ENCODE measurements around the gene PAM.
"Not testable (repeated sequence)": the region's sequence is repeated elsewhere in the genome, so short reads cannot be mapped to it uniquely, and the experiment has no call there.

Gene PAM

DNA sequence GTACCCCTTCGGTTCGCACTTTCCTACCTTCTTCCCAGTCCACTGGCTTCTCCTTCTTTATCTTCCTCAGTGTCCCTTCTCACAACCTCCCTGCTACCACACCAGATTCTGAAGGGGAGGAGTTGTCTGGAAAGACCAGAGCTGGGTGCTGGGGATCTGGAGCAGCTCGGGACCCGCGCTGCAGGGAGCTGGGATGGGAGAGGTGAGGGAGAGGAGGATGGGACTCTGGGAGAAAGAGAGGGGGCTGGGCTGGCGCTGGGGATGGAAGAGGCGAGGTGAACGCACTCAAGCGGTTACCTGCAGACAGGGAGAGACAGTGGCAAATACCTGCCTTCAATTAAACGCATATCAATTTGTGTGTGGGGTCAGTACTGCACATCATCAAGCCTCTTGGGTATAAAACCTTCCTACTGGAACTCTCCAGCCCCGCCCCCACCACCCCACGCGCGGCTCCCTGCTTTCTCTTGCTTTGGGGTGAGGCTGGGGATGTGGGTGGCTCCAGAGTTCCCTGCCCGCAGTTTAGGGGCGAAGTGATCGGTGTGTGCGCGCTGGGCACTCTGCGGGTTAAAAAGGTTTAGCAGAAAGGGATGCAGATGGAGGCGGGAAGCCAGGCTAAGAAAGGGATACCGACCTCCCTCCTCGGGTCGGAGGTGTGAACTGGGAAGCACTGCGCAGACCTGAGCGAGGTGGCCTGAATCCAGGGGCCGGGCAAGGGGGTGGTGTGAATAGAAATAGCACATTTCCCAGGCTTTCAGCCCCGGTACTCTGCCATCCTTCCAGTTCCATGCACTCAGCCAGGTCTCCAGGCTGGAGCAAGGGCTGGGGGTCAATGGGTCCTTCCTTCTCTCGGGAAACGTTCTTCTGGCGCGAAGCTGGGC is 977 bp upstream of the PAM start:
- DNase-seq = no peak

GRCh38 chr5:102755686-102756371 is 724 bp downstream of the PAM start:
- DNase-seq = peak; percentile 52

DNA sequence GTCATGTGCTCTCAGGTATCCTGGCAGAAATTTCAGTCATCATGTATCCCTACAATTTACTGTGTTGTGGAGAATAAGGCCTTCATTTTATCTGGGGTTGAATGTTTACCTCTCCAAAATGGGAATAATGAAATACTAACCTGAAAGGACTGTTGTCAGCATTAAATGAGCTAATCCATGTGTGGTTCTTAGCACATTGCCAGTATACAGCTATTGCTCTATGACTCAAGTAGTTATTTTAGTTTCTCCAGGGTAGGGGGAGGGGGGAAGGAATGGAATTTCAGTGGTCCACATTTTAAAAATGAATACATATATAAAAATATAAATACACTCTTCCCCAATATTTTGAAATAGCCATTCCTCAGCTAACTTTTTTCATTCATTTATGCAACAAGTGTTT is 3.5 kb downstream of the PAM start:
- no peak for DNase-seq

- no peak for DNase-seq
These were observed 4.2 kb downstream of the PAM start for GRCh38 chr5:102759289-102759688.

- DNase-seq = no peak
These were observed 4.6 kb downstream of the PAM start for GRCh38 chr5:102759700-102760099.

GRCh38 chr5:102760815-102761214 is 5.7 kb downstream of the PAM start:
- no peak for DNase-seq

- DNase-seq = no peak
These were observed 7.0 kb downstream of the PAM start for GRCh38 chr5:102762095-102762534.

DNA sequence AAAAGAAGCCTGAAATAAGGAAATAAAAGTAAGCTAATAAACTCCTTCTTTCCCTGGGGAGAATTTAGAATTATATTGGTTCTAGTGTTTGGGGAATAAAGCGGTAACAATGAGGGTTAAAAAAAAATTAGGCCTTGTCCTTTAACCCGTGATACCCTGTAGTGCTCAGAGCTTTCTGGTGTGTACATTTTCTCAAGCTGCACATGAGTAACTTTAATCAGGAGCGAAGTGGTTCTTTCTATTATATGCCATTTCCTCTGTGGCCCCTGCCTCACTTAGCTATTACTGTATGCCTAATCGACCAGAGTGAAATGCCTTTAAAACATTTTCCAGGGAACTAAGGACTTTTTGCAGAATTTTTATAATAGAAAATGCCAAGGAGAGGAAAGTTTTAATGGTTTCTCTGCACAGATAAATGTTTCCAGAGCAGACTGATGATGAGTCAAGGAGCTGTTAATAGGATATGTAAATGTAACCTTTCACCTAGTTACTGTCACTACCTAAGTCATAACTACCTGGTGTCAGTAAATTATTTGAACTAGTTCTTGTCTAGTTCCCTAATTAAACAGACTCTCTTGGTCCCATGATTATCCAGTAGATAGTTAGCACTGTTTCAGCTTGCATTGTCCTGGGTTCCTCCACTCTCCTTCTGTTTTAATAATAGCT is 7.6 kb downstream of the PAM start:
- DNase-seq = no peak

DNA sequence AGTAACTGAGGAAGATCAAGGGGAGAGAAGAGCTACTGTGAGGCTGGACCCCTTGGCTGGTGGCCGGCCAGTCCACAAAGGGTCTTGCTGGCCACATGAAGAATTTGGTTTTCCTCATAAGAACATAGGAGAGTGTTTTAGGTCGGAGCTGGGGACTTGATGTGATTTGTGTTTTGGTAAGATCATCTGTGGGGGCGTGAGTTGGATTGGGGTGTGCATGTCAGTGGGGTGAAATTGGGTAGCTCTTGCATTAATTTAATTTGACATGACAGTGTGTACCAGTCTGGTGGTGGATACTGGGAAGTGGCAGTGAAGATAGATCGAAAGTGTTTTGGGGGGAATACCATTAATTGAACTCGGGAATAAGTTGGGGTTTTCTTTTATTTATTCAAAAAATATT is 8.6 kb downstream of the PAM start:
- DNase-seq = no peak

DNA sequence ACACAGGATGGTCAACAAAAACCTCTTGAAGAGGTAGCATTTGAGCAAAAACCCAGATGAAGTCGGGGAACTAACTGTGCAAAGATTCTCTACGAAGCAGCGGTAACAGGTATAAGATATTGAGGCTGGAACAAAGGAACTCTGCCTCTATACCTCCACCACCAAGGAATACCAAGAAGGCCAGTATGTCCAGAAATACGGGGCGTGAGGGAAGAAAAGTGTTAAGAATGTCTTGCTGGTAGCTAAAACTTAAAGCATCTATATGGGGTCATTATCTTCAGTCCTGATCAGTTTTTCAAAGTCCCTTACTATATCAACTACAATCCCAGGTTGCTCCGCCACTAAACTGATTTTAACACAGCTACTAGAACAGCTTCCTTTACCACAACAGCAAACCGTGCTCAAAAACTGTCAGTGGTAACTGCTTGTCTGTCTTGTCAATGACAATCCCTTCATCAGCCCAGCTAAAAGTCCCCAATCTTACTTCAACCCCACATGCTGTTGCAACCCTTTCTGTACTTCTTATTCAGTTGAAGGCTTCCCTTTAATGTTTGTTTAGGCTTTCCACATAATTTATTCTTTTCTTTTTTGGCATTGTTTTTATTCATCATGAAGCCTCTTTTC is 9.4 kb downstream of the PAM start:
- DNase-seq = no peak

GRCh38 chr5:102765350-102765749 is 10.2 kb downstream of the PAM start:
- no peak for DNase-seq

DNA sequence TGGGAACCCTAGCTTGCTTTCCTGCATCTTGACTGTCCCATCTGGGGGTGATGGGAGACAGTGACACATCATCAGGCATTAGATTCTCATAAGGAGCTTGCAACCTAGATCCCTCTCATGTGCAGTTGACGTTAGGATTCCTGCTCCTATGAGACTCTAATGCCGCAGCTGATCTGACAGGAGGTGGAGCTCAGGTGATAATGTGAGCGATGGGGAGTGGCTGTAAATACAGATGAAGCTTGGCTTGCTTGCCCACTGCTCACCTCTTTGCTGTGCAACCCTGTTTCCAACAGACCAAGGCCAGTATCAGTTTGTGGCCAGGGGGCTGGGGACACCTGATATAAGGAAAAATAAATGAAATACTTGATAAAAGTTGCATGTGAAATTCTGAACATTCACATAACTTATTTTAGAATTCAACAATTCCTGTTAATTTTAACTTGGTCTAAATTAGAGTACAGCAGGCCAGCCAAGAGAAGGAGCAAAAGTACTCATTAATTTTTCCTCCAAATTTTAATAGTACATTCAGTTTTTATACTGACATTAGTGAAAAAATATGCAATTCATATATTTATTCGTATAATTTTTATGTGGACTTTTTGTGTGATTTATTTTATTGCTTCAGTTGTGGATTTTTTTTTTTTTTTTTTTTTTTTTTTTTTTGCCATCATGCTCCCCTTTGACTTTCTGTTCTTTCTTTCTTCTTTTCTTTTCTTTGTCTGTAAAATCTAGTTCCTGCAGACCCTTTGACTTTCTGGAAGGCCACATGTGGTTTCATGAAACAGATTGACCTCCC is 11.4 kb downstream of the PAM start:
- DNase-seq = no peak

- DNase-seq = no peak
These were observed 12.8 kb downstream of the PAM start for GRCh38 chr5:102767862-102768261.

DNA sequence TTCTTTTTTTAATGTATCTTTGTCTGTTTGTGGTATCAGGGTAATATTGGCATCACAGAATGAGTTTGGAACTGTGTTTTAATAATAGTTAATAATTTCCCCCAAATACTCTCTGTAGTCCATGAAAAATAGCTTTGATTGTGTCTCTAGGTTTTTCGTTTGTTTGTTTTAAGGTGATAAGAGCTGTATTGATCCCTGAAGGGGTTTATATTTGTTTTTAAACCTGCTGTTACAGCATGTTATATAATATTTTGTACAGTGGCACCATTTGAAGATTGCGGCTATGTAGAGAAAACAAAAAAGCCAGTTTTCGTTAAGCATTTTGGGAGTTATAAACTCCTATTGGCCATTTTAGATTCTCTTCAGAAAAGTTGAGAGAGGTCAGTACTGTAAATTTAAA is 15.7 kb downstream of the PAM start:
- no peak for DNase-seq

GRCh38 chr5:102771435-102771834 is 16.3 kb downstream of the PAM start:
- DNase-seq = no peak

- DNase-seq = no peak
These were observed 17.2 kb downstream of the PAM start for GRCh38 chr5:102772273-102772672.

- no peak for DNase-seq
These were observed 18.0 kb downstream of the PAM start for GRCh38 chr5:102773133-102773532.

GRCh38 chr5:102775756-102776155 is 20.7 kb downstream of the PAM start:
- not testable (repeated sequence) for DNase-seq

DNA sequence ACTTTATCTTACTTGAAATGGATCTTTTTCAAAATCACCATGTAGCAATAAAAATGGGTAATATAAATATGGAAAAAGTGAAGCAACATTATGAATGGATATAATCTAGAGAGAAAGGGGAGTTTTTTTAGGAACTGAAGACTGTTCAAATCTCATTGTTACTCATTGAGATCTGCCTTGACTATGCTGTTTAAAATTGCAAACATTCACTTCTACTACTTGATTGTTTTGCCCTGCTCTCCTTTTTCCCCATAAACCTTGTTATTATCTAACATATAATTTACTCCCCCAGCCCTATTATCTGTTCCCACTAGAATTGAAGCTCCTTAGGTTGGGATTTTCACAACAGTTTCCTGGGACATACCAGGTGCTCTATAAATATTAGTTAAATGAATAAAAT is 22.0 kb downstream of the PAM start:
- no peak for DNase-seq

DNA sequence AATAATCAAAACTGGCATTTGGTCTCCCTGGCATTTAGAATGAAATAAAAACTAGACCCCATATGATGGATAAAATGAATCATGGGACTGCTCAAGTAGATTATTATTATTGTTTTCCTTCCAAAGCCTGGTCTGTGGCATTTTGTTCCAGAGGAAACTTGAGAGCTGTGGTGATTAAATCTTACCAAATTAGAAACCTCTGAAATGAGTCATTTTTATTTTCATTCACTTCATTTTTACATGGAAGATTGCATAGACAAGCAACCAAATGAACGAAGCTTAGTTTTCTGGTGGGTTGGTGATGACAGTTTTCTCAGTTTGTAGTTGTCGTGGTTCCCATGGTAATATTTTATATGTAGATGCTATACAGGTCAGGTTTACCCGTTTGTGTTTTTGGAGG is 23.4 kb downstream of the PAM start:
- no peak for DNase-seq

DNA sequence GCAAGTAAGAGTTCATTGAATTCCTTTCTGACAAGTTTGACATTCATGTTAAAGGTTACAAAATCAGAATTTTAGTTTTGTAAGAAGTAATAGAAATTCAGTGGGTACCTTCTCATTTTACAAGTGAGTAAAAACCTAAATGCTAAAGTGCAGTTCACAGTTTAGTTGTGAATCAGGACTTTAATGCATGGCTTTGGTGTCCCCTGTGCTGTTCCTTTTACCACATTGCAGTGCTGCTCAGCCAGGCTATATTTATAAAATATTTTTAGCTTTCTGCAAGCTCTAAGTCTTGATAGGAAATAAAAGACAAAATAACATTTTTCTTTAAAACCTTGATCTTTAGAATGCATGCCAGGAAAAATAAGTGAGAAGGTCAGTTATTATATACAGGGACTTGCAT is 26.3 kb downstream of the PAM start:
- no peak for DNase-seq

GRCh38 chr5:102781786-102782185 is 26.7 kb downstream of the PAM start:
- no peak for DNase-seq
